ENCODE measurements around the gene ARFGAP3.

GRCh38 chr22:42814215-42814614 lies 42.9 kb downstream of the ARFGAP3 start:
- TF ChIP-seq, protein P1, sequence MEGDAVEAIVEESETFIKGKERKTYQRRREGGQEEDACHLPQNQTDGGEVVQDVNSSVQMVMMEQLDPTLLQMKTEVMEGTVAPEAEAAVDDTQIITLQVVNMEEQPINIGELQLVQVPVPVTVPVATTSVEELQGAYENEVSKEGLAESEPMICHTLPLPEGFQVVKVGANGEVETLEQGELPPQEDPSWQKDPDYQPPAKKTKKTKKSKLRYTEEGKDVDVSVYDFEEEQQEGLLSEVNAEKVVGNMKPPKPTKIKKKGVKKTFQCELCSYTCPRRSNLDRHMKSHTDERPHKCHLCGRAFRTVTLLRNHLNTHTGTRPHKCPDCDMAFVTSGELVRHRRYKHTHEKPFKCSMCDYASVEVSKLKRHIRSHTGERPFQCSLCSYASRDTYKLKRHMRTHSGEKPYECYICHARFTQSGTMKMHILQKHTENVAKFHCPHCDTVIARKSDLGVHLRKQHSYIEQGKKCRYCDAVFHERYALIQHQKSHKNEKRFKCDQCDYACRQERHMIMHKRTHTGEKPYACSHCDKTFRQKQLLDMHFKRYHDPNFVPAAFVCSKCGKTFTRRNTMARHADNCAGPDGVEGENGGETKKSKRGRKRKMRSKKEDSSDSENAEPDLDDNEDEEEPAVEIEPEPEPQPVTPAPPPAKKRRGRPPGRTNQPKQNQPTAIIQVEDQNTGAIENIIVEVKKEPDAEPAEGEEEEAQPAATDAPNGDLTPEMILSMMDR (conservative IDR thresholded peaks at IDR 0.05; ENCODE audit: low read length) = no peak
- TF ChIP-seq EZH2phosphoT487 (IDR thresholded peaks at IDR 0.05; ENCODE audit: borderline replicate concordance) = no peak

All from Loucy (cell line).